ENCODE results near the gene CHST2. TPM values are rescaled to one million over a fixed set of nuclear protein-coding genes. Genes with fewer than 3 reads are reported as not detected.

The CHST2 gene
- total RNA-seq, 1 experiment from 2014 or later, result 17.3 TPM

- TF ChIP-seq, protein P1, sequence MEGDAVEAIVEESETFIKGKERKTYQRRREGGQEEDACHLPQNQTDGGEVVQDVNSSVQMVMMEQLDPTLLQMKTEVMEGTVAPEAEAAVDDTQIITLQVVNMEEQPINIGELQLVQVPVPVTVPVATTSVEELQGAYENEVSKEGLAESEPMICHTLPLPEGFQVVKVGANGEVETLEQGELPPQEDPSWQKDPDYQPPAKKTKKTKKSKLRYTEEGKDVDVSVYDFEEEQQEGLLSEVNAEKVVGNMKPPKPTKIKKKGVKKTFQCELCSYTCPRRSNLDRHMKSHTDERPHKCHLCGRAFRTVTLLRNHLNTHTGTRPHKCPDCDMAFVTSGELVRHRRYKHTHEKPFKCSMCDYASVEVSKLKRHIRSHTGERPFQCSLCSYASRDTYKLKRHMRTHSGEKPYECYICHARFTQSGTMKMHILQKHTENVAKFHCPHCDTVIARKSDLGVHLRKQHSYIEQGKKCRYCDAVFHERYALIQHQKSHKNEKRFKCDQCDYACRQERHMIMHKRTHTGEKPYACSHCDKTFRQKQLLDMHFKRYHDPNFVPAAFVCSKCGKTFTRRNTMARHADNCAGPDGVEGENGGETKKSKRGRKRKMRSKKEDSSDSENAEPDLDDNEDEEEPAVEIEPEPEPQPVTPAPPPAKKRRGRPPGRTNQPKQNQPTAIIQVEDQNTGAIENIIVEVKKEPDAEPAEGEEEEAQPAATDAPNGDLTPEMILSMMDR (IDR thresholded peaks at IDR 0.05), result peak; percentile 34; the same call in 1 of the 2 replicates
- TF ChIP-seq SMAD4 (CRISPR knock-in tag; IDR thresholded peaks at IDR 0.05) (no peak), ESRRA (CRISPR knock-in tag; IDR thresholded peaks at IDR 0.05; ENCODE audit: borderline replicate concordance) (peak; percentile 49; the same call in 1 of the 2 replicates), ZNF263 (CRISPR knock-in tag; IDR thresholded peaks at IDR 0.05; ENCODE audit: low read depth) (no peak), ETV6 (CRISPR knock-in tag; IDR thresholded peaks at IDR 0.05) (peak; percentile 80; the same call in 1 of the 2 replicates), ZNF219 (CRISPR knock-in tag; IDR thresholded peaks at IDR 0.05; ENCODE audit: borderline replicate concordance) (no peak), CBFB (CRISPR knock-in tag; IDR thresholded peaks at IDR 0.05; ENCODE audit: low read depth) (no peak), CREM (CRISPR knock-in tag; IDR thresholded peaks at IDR 0.05) (no peak), ZNF317 (CRISPR knock-in tag; IDR thresholded peaks at IDR 0.05; ENCODE audit: borderline replicate concordance, low read depth) (no peak), RELA (CRISPR knock-in tag; IDR thresholded peaks at IDR 0.05; ENCODE audit: borderline replicate concordance) (no peak; the same call in 1 of the 2 replicates), FOXJ3 (CRISPR knock-in tag; IDR thresholded peaks at IDR 0.05; ENCODE audit: borderline replicate concordance) (no peak), JAZF1 (CRISPR knock-in tag; IDR thresholded peaks at IDR 0.05) (no peak), NFE2L1 (CRISPR knock-in tag; IDR thresholded peaks at IDR 0.05) (no peak), ZNF121 (CRISPR knock-in tag; IDR thresholded peaks at IDR 0.05) (no peak), ZNF423 (CRISPR knock-in tag; IDR thresholded peaks at IDR 0.05) (no peak), ATF1 (CRISPR knock-in tag; IDR thresholded peaks at IDR 0.05) (no peak; the same call in 1 of the 2 replicates), IRF2 (CRISPR knock-in tag; IDR thresholded peaks at IDR 0.05; ENCODE audit: borderline replicate concordance, low read depth) (no peak), ZMAT4 (CRISPR knock-in tag; IDR thresholded peaks at IDR 0.05) (no peak)
- TF ChIP-seq, protein P2, sequence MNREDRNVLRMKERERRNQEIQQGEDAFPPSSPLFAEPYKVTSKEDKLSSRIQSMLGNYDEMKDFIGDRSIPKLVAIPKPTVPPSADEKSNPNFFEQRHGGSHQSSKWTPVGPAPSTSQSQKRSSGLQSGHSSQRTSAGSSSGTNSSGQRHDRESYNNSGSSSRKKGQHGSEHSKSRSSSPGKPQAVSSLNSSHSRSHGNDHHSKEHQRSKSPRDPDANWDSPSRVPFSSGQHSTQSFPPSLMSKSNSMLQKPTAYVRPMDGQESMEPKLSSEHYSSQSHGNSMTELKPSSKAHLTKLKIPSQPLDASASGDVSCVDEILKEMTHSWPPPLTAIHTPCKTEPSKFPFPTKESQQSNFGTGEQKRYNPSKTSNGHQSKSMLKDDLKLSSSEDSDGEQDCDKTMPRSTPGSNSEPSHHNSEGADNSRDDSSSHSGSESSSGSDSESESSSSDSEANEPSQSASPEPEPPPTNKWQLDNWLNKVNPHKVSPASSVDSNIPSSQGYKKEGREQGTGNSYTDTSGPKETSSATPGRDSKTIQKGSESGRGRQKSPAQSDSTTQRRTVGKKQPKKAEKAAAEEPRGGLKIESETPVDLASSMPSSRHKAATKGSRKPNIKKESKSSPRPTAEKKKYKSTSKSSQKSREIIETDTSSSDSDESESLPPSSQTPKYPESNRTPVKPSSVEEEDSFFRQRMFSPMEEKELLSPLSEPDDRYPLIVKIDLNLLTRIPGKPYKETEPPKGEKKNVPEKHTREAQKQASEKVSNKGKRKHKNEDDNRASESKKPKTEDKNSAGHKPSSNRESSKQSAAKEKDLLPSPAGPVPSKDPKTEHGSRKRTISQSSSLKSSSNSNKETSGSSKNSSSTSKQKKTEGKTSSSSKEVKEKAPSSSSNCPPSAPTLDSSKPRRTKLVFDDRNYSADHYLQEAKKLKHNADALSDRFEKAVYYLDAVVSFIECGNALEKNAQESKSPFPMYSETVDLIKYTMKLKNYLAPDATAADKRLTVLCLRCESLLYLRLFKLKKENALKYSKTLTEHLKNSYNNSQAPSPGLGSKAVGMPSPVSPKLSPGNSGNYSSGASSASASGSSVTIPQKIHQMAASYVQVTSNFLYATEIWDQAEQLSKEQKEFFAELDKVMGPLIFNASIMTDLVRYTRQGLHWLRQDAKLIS (CRISPR knock-in tag; IDR thresholded peaks at IDR 0.05; ENCODE audit: borderline replicate concordance), result 0 out of 2 replicates have a peak, but pooled peaks have one; percentile 67
- TF ChIP-seq, protein P3, sequence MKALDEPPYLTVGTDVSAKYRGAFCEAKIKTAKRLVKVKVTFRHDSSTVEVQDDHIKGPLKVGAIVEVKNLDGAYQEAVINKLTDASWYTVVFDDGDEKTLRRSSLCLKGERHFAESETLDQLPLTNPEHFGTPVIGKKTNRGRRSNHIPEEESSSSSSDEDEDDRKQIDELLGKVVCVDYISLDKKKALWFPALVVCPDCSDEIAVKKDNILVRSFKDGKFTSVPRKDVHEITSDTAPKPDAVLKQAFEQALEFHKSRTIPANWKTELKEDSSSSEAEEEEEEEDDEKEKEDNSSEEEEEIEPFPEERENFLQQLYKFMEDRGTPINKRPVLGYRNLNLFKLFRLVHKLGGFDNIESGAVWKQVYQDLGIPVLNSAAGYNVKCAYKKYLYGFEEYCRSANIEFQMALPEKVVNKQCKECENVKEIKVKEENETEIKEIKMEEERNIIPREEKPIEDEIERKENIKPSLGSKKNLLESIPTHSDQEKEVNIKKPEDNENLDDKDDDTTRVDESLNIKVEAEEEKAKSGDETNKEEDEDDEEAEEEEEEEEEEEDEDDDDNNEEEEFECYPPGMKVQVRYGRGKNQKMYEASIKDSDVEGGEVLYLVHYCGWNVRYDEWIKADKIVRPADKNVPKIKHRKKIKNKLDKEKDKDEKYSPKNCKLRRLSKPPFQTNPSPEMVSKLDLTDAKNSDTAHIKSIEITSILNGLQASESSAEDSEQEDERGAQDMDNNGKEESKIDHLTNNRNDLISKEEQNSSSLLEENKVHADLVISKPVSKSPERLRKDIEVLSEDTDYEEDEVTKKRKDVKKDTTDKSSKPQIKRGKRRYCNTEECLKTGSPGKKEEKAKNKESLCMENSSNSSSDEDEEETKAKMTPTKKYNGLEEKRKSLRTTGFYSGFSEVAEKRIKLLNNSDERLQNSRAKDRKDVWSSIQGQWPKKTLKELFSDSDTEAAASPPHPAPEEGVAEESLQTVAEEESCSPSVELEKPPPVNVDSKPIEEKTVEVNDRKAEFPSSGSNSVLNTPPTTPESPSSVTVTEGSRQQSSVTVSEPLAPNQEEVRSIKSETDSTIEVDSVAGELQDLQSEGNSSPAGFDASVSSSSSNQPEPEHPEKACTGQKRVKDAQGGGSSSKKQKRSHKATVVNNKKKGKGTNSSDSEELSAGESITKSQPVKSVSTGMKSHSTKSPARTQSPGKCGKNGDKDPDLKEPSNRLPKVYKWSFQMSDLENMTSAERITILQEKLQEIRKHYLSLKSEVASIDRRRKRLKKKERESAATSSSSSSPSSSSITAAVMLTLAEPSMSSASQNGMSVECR (CRISPR knock-in tag; IDR thresholded peaks at IDR 0.05; ENCODE audit: borderline replicate concordance), result peak; percentile 55; the same call in 1 of the 2 replicates
- TF ChIP-seq, protein P4, sequence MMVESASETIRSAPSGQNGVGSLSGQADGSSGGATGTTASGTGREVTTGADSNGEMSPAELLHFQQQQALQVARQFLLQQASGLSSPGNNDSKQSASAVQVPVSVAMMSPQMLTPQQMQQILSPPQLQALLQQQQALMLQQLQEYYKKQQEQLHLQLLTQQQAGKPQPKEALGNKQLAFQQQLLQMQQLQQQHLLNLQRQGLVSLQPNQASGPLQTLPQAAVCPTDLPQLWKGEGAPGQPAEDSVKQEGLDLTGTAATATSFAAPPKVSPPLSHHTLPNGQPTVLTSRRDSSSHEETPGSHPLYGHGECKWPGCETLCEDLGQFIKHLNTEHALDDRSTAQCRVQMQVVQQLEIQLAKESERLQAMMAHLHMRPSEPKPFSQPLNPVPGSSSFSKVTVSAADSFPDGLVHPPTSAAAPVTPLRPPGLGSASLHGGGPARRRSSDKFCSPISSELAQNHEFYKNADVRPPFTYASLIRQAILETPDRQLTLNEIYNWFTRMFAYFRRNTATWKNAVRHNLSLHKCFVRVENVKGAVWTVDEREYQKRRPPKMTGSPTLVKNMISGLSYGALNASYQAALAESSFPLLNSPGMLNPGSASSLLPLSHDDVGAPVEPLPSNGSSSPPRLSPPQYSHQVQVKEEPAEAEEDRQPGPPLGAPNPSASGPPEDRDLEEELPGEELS (CRISPR knock-in tag; IDR thresholded peaks at IDR 0.05), result peak; percentile 57; the same call in 1 of the 2 replicates
- TF ChIP-seq, protein P5, sequence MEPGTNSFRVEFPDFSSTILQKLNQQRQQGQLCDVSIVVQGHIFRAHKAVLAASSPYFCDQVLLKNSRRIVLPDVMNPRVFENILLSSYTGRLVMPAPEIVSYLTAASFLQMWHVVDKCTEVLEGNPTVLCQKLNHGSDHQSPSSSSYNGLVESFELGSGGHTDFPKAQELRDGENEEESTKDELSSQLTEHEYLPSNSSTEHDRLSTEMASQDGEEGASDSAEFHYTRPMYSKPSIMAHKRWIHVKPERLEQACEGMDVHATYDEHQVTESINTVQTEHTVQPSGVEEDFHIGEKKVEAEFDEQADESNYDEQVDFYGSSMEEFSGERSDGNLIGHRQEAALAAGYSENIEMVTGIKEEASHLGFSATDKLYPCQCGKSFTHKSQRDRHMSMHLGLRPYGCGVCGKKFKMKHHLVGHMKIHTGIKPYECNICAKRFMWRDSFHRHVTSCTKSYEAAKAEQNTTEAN (CRISPR knock-in tag; IDR thresholded peaks at IDR 0.05), result no peak; the same call in 1 of the 2 replicates
- TF ChIP-seq, protein P6, sequence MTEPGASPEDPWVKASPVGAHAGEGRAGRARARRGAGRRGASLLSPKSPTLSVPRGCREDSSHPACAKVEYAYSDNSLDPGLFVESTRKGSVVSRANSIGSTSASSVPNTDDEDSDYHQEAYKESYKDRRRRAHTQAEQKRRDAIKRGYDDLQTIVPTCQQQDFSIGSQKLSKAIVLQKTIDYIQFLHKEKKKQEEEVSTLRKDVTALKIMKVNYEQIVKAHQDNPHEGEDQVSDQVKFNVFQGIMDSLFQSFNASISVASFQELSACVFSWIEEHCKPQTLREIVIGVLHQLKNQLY (CRISPR knock-in tag; IDR thresholded peaks at IDR 0.05), result 0 out of 2 replicates have a peak, but pooled peaks have one; percentile 71
Observed at GRCh38 chr3:143121241-143122088, 1.9 kb downstream of the CHST2 start (continued).

All from WTC11 (cell line).